ENCODE results near the gene AVL9. TPM values are rescaled to one million over a fixed set of nuclear protein-coding genes. Genes with fewer than 3 reads are reported as not detected.

AVL9 gene
- total RNA-seq, 1 donor from 2014 or later: 31.3 TPM

GRCh38 chr7:32500922-32501341 is 5.6 kb downstream of the AVL9 start:
- H3K36me3 ChIP-seq: peaks cover 5% of the 10 kb centered on the region
- intact Hi-C loops (cut with DNase I): no loop called here
- H3K4me1 ChIP-seq: peaks cover 26% of the 10 kb centered on the region
- H3K9me3 ChIP-seq: no peaks in the 10 kb centered on the region
- no peak for TF ChIP-seq CTCF (IDR thresholded peaks at IDR 0.05)
- H3K27ac ChIP-seq: peak overlapping the region; percentile 39
- H3K4me3 ChIP-seq: no peak overlapping the region
- ATAC-seq (peak; percentile 67), DNase-seq (no peak)
- H3K27me3 ChIP-seq: no peaks in the 10 kb centered on the region

DNA sequence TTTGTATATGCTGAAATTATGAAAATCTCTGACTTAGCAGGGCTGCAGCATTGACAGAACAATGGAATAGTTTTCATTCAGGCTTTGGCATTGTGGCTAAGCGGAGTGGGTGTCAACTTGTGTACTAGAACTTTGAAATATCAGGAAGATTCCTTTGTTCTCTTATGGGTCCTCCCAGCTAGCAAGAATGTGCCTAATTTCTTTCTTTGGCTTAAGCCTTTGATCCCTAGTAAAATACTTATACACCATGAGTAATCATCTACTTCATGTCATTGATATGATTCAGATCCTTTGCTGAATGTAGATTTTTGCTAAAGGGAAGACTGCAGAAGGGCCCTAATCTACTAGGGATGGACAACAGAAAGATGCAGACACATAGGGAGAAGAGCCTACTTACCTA is 6.2 kb downstream of the AVL9 start:
- no peak for TF ChIP-seq CTCF (IDR thresholded peaks at IDR 0.05)
- Histone ChIP-seq H3K9me3 (no peaks in the 10 kb centered on the region), H3K27me3 (no peaks in the 10 kb centered on the region), H3K4me1 (peaks cover 24% of the 10 kb centered on the region), H3K4me3 (no peak overlapping the region), H3K27ac (peak overlapping the region; percentile 39), H3K36me3 (peaks cover 5% of the 10 kb centered on the region)
- intact Hi-C loops (cut with DNase I): no loop called here
- DNase-seq: no peak
- ATAC-seq: no peak

DNA sequence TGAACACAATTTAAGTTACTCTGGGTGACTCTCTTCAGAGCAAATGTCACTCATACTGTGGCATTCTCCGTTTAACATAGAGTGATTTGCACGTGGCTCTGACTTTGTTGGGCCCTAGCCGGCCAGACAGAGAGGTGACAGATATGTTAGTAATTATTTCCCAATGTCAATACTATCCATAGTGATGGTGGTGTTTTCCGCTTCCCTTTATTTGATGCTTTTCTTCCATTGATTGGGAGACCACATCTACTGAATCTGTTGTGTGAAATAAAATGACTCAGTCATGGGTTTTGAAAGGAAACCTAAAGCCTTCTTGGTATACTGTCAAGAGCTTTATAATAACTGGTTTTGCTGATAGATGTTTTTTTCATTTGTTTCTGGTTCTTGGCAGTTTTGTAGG is 7.4 kb downstream of the AVL9 start:
- intact Hi-C loops (cut with DNase I): no loop called here
- no peak for TF ChIP-seq CTCF (IDR thresholded peaks at IDR 0.05)
- DNase-seq (no peak), ATAC-seq (no peak)
- peaks cover 24% of the 10 kb centered on the region for H3K4me1 ChIP-seq
- peaks cover 2% of the 10 kb centered on the region for H3K36me3 ChIP-seq
- no peaks in the 10 kb centered on the region for H3K9me3 ChIP-seq
- H3K27me3 ChIP-seq: no peaks in the 10 kb centered on the region
- H3K27ac ChIP-seq: no peak overlapping the region
- no peak overlapping the region for H3K4me3 ChIP-seq

- Histone ChIP-seq H3K36me3 (no peaks in the 10 kb centered on the region), H3K9me3 (no peaks in the 10 kb centered on the region), H3K4me1 (peaks cover 14% of the 10 kb centered on the region), H3K27ac (no peak overlapping the region), H3K27me3 (no peaks in the 10 kb centered on the region), H3K4me3 (no peak overlapping the region)
- TF ChIP-seq CTCF (IDR thresholded peaks at IDR 0.05): no peak
- DNase-seq (no peak), ATAC-seq (no peak)
- intact Hi-C loops (cut with DNase I): no loop called here
Observed at GRCh38 chr7:32506266-32507054, 11.2 kb downstream of the AVL9 start.

- Histone ChIP-seq H3K4me1 (peaks cover 5% of the 10 kb centered on the region), H3K27me3 (no peaks in the 10 kb centered on the region), H3K27ac (no peak overlapping the region), H3K36me3 (no peaks in the 10 kb centered on the region), H3K4me3 (no peak overlapping the region), H3K9me3 (no peaks in the 10 kb centered on the region)
- no peak for DNase-seq
- no peak for TF ChIP-seq CTCF (IDR thresholded peaks at IDR 0.05)
- intact Hi-C loops (cut with DNase I): no loop called here
- no peak for ATAC-seq
Observed at GRCh38 chr7:32507414-32507813, 12.1 kb downstream of the AVL9 start.

Data from upper lobe of right lung (tissue), 1 donor.